KMS-11 (cell line): ENCODE measurements around the gene ATG10.
"Not testable (repeated sequence)": the region's sequence is repeated elsewhere in the genome, so short reads cannot be mapped to it uniquely, and the experiment has no call there.

Experiments used
- H2AFZ ChIP-seq: fragments of 200-600 bp; sonication (generic); 2 replicates; pipeline ENCODE4 v1.6.1; 2016; ENCODE audit warnings: antibody characterized with exemption, mixed run types, low read depth
- H3K27ac ChIP-seq: fragments of 200-600 bp; sonication (generic); 2 replicates; pipeline ENCODE4 v1.6.1; 2016; ENCODE audit warnings: mild to moderate bottlenecking, mixed run types
- H3K27me3 ChIP-seq: fragments of 200-600 bp; sonication (generic); 2 replicates; pipeline ENCODE4 v1.6.1; 2017; ENCODE audit warnings: mild to moderate bottlenecking, low read depth, mixed run types, moderate library complexity; ENCODE audit not compliant: insufficient read depth
- H3K36me3 ChIP-seq: fragments of 200-600 bp; sonication (generic); 2 replicates; pipeline ENCODE4 v1.6.1; 2017; ENCODE audit warnings: mild to moderate bottlenecking, mixed run types; ENCODE audit not compliant: insufficient read depth
- H3K4me1 ChIP-seq: fragments of 200-600 bp; sonication (generic); 2 replicates; pipeline ENCODE4 v1.6.1; 2016; ENCODE audit warnings: mild to moderate bottlenecking, low read depth, mixed run types; ENCODE audit not compliant: poor library complexity, severe bottlenecking
- H3K4me2 ChIP-seq: fragments of 200-600 bp; sonication (generic); 2 replicates; pipeline ENCODE4 v1.7.0; 2016; ENCODE audit warnings: mild to moderate bottlenecking, mixed run types
- H3K4me3 ChIP-seq: fragments of 200-600 bp; sonication (generic); IDR thresholded peaks from 2 replicates; pipeline ENCODE4 v1.6.1; 2017; ENCODE audit warnings: low read depth, low read length, mixed read lengths; ENCODE audit not compliant: insufficient read depth
- H3K79me2 ChIP-seq: fragments of 200-600 bp; sonication (generic); 2 replicates; pipeline ENCODE4 v1.6.1; 2016; ENCODE audit warnings: low read depth, mixed run types; ENCODE audit not compliant: insufficient read depth
- H3K9ac ChIP-seq: fragments of 200-600 bp; sonication (generic); 2 replicates; pipeline ENCODE4 v1.6.1; 2016; ENCODE audit warnings: mild to moderate bottlenecking, mixed run types
- H4K20me1 ChIP-seq: fragments of 200-600 bp; sonication (generic); 2 replicates; pipeline ENCODE4 v1.6.1; 2016; ENCODE audit warnings: mild to moderate bottlenecking, mixed run types; ENCODE audit not compliant: insufficient read depth
- TF ChIP-seq, protein P1 (sequence below): fragments of 200-600 bp; sonication (generic); conservative IDR thresholded peaks from 2 replicates; pipeline ENCODE4 v1.6.1; 2017; ENCODE audit warnings: low read depth, mild to moderate bottlenecking, antibody characterized with exemption, low read length, moderate library complexity, mixed read lengths

ATG10 gene

DNA sequence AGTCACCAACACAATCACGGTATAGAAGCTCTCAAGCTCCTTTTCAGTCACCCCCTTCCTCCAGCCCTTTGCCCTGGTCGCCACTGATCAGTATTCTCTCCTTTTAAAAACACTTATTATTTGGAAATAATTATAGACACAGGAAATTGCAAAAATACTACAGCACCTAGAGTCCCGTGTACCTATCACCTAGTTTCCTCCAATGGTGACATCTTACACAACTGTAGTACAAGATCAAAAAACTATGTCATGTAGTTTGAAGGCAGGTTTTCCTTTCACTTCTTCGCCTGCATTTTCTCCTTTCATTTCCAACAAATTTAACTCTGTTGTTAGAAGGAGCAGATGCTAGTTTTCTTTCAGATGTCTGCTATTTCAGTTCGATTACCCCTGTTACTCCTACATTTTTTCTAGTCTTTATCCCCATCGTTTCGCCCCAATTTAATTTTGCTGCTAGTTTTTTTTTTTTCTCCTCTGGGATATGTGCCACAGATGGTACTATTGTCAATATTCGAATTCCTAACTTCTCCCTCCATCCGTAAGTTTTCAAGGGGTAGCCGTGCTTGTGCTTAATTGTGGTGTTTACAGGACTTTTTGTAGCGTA, 612 bp upstream of the ATG10 start:
- Histone ChIP-seq H3K27me3 (no peaks in the 10 kb centered on the region), H3K4me1 (peaks cover 16% of the 10 kb centered on the region), H3K4me2 (peak overlapping the region; percentile 78), H3K9ac (peak overlapping the region; percentile 88), H3K27ac (peak overlapping the region; percentile 89), H3K4me3 (peak overlapping the region; percentile 23), H4K20me1 (no peaks in the 10 kb centered on the region), H3K36me3 (no peaks in the 10 kb centered on the region), H2AFZ (peak overlapping the region; percentile 82), H3K79me2 (no peaks in the 10 kb centered on the region)
- TF ChIP-seq, protein P1, sequence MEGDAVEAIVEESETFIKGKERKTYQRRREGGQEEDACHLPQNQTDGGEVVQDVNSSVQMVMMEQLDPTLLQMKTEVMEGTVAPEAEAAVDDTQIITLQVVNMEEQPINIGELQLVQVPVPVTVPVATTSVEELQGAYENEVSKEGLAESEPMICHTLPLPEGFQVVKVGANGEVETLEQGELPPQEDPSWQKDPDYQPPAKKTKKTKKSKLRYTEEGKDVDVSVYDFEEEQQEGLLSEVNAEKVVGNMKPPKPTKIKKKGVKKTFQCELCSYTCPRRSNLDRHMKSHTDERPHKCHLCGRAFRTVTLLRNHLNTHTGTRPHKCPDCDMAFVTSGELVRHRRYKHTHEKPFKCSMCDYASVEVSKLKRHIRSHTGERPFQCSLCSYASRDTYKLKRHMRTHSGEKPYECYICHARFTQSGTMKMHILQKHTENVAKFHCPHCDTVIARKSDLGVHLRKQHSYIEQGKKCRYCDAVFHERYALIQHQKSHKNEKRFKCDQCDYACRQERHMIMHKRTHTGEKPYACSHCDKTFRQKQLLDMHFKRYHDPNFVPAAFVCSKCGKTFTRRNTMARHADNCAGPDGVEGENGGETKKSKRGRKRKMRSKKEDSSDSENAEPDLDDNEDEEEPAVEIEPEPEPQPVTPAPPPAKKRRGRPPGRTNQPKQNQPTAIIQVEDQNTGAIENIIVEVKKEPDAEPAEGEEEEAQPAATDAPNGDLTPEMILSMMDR, result no peak

DNA sequence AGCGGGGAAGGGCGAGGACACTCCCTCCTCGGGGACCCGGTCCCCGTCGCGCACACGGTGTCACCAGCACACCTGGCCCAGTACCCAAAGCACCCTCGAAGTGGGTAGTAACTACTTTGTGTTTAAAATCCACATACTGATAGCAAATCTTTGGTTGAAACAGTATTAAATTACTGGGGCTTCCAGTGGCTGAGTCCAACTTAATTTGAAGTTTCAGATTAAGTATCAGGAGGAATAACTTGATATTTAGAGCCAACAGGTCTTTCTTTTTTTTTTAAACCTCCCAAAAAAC, 615 bp downstream of the ATG10 start:
- no peaks in the 10 kb centered on the region for H3K79me2 ChIP-seq
- peaks cover 16% of the 10 kb centered on the region for H3K4me1 ChIP-seq
- no peaks in the 10 kb centered on the region for H4K20me1 ChIP-seq
- H3K27me3 ChIP-seq, result no peaks in the 10 kb centered on the region
- TF ChIP-seq, protein P1, result no peak
- H3K4me3 ChIP-seq, result no peak overlapping the region
- H3K9ac ChIP-seq, result peak overlapping the region; percentile 88
- H3K36me3 ChIP-seq, result no peaks in the 10 kb centered on the region
- H3K4me2 ChIP-seq, result peak overlapping the region; percentile 96
- peak overlapping the region; percentile 89 for H3K27ac ChIP-seq
- peak overlapping the region; percentile 82 for H2AFZ ChIP-seq

DNA sequence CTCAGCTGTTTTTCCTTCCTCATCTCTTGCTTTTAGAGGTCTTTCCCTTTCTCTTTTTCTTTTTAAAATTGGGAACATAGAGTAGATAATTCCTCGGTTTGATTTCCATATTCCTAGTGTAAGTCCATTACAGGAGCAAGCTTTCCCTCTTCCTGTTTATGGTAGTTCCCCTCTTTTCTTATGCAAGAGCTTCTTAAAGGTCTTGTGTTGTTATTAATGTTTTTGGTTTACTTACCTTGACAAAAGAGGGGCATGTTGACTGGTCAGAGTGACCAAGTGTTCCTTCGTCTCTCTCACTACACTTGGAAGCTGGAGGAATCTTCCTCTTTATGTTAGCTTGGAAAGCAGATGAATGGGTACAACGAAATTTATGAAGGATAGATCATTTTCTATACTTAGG, 8.3 kb downstream of the ATG10 start:
- Histone ChIP-seq H3K27ac (no peak overlapping the region), H4K20me1 (no peaks in the 10 kb centered on the region), H3K9ac (no peak overlapping the region), H3K4me3 (no peak overlapping the region), H3K4me2 (no peak overlapping the region), H3K27me3 (no peaks in the 10 kb centered on the region), H3K36me3 (no peaks in the 10 kb centered on the region), H3K4me1 (no peaks in the 10 kb centered on the region), H2AFZ (no peak overlapping the region), H3K79me2 (no peaks in the 10 kb centered on the region)
- TF ChIP-seq, protein P1, result no peak

DNA sequence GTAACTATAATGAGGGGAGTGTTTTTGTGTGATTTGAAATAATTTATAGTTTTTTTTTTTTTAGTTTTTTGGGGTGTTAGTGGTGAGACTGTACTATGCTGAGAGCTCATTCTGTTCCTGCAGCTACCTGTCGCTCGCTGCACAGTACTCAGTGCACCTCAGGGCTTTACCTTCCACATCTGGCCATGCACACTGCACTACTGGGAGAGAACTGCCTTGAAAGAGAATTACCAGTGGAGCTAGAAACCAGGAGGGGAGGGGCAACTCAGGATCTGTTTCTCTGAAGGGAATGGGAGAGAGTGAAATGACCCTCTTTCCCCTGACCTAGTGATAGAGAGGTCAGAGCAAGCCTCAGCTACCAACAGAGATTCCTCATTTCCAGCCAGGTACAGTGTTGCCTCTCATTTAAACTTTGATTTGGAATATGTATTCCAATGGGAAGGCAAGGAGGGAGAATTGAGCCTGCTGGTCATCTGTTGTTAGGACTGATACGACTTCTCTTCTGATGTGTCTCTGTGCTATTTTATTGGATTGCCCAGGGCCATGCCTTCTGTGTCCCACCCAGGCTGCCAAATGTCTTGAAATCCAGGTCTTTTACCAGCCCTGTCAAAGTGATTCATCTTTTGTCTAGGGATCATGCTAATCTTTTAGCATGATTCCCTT, 8.9 kb downstream of the ATG10 start:
- Histone ChIP-seq H3K4me3 (no peak overlapping the region), H3K4me2 (no peak overlapping the region), H3K4me1 (no peaks in the 10 kb centered on the region), H4K20me1 (no peaks in the 10 kb centered on the region), H3K9ac (no peak overlapping the region), H3K27me3 (no peaks in the 10 kb centered on the region), H3K36me3 (no peaks in the 10 kb centered on the region), H2AFZ (no peak overlapping the region), H3K79me2 (no peaks in the 10 kb centered on the region), H3K27ac (no peak overlapping the region)
- TF ChIP-seq, protein P1, result no peak

DNA sequence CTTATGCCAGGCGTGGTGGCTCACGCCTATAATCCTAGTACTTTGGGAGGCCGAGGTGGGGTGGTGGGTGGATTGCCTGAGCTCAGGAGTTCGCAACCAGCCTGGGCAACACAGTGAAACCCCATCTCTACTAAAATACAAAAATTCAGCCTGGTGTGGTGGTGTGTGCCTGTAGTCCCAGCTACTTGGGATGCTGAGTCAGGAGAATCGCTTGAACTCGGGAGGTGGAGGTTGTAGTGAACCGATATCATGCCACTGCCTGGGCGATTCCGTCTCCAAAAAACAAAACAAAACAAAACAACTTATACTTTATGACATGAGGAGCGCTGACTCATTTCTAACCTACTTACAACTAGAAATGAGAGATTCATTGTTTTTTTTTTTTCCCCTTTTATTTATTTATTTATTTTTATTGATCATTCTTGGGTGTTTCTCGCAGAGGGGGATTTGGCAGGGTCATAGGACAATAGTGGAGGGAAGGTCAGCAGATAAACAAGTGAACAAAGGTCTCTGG, 10.4 kb downstream of the ATG10 start:
- not testable (repeated sequence) for H3K36me3 ChIP-seq, H3K4me3 ChIP-seq, H3K9ac ChIP-seq, H4K20me1 ChIP-seq, H3K4me2 ChIP-seq, H3K27me3 ChIP-seq, H2AFZ ChIP-seq, H3K4me1 ChIP-seq, H3K27ac ChIP-seq, H3K79me2 ChIP-seq

DNA sequence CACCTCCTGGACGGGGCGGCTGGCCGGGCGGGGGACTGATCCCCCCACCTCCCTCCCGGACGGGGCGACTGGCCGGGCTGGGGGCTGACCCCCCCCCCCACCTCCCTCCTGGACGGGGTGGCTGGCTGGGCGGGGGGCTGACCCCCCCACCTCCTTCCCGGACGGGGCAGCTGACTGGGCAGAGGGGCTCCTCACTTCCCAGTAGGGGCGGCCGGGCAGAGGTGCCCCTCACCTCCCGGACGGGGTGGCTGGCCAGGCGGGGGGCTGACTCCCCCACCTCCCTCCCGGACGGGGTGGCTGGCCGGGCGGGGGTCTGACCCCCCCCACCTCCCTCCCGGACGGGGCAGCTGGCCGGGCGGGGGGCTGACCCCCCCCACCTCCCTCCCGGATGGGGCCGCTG, 11.3 kb downstream of the ATG10 start:
- H3K79me2 ChIP-seq, H3K4me2 ChIP-seq, H3K4me1 ChIP-seq, H3K9ac ChIP-seq, H3K27ac ChIP-seq, H4K20me1 ChIP-seq, H2AFZ ChIP-seq, H3K36me3 ChIP-seq, H3K27me3 ChIP-seq, H3K4me3 ChIP-seq: not testable (repeated sequence)

DNA sequence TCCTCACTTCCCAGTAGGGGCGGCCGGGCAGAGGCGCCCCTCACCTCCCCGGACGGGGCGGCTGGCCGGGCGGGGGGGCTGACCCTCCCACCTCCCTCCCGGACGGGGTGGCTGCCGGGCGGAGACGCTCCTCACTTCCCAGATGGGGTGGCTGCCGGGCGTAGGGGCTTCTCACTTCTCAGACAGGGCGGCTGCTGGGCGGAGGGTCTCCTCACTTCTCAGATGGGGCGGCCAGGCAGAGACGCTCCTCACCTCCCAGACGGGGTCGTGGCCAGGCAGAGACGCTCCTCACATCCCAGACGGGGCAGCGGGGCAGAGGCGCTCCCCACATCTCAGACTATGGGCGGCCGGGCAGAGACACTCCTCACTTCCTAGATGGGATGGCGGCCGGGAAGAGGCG, 11.7 kb downstream of the ATG10 start:
- H3K4me3 ChIP-seq, H3K4me1 ChIP-seq, H2AFZ ChIP-seq, H3K9ac ChIP-seq, H3K27me3 ChIP-seq, H3K79me2 ChIP-seq, H4K20me1 ChIP-seq, H3K36me3 ChIP-seq, H3K27ac ChIP-seq, H3K4me2 ChIP-seq: not testable (repeated sequence)
